Muscle of leg (tissue), 11 donors: ENCODE data around the gene CYSRT1. TPM values are rescaled to one million over a fixed set of nuclear protein-coding genes. Genes with fewer than 3 reads are reported as not detected.

Experiments
- DNase-seq: peaks from one replicate; pipeline ENCODE4 v3.0.0; 2013
- H3K27ac ChIP-seq: one replicate; pipeline ENCODE4 v1.5.1; 2013; ENCODE audit warnings: mild to moderate bottlenecking, low read length, control low read depth
- H3K27me3 ChIP-seq: one replicate; pipeline ENCODE4 v1.6.1; 2013; ENCODE audit warnings: low read length; ENCODE audit not compliant: control insufficient read depth, insufficient read depth
- H3K36me3 ChIP-seq: one replicate; pipeline ENCODE4 v1.6.1; 2013; ENCODE audit warnings: low read length; ENCODE audit not compliant: control insufficient read depth, insufficient read depth
- H3K4me1 ChIP-seq: one replicate; pipeline ENCODE4 v1.6.1; 2013; ENCODE audit warnings: low read length; ENCODE audit not compliant: control insufficient read depth, insufficient read depth
- H3K4me3 ChIP-seq: one replicate; pipeline ENCODE4 v1.5.1; 2013; ENCODE audit warnings: low read length, control low read depth
- H3K9me3 ChIP-seq: replicated peaks from 2 replicates; pipeline ENCODE4 v1.6.1; 2013; ENCODE audit warnings: low read depth, low read length; ENCODE audit not compliant: control insufficient read depth
- WGBS: methylation state at CpG from one replicate; pipeline ENCODE4 v1.1.5; 2013; ENCODE audit warnings: missing lambda C conversion rate; ENCODE audit not compliant: insufficient coverage; 5-methylcytosine and 5-hydroxymethylcytosine counted together
- polyA plus RNA-seq, 8 donors: library from polyadenylated mRNA; unstranded; fragments of 120-200 nt; gene quantifications; one replicate each; pipeline versions ENCODE4 v1.2.1 to v1.2.3, GENCODE V29; 2013; ENCODE audit warnings: inconsistent platforms in 1 of 8, low replicate concordance in 1 of 8; ENCODE audit not compliant: insufficient read length in 8 of 8, insufficient read depth in 1 of 8
- total RNA-seq: library from RNA; stranded (reverse); fragments of 120-200 nt; gene quantifications from one replicate; pipeline ENCODE4 v1.2.4, GENCODE V29; 2013

Gene CYSRT1
- total and polyA plus RNA-seq, 9 donors = 0.18 to 5.6 (median 3.1) TPM

- Histone ChIP-seq H3K36me3 (peaks cover 25% of the 10 kb centered on the region), H3K4me1 (peaks cover 55% of the 10 kb centered on the region), H3K27me3 (no peaks in the 10 kb centered on the region), H3K27ac (no peak overlapping the region), H3K4me3 (no peak overlapping the region), H3K9me3 (no peaks in the 10 kb centered on the region)
- 82% methylated on average over 24 of the region's 25 CpGs for WGBS
- DNase-seq = no peak
Observed at GRCh38 chr9:137245450-137246421, 20.8 kb downstream of the CYSRT1 start.

- Histone ChIP-seq H3K27ac (peak overlapping the region; percentile 40), H3K4me1 (peaks cover 53% of the 10 kb centered on the region)
Observed at GRCh38 chr9:137247135-137247915, 22.4 kb downstream of the CYSRT1 start.

GRCh38 chr9:137247916-137248175 is 22.9 kb downstream of the CYSRT1 start:
- H3K27ac ChIP-seq = peak overlapping the region; percentile 40
- peaks cover 48% of the 10 kb centered on the region for H3K4me1 ChIP-seq
- 60% methylated on average over 2 of the region's 6 CpGs for WGBS
- no peak for DNase-seq
- no peaks in the 10 kb centered on the region for H3K27me3 ChIP-seq
- H3K9me3 ChIP-seq = no peaks in the 10 kb centered on the region
- H3K36me3 ChIP-seq = peaks cover 14% of the 10 kb centered on the region
- no peak overlapping the region for H3K4me3 ChIP-seq

More at GRCh38 chr9:137247135-137247915, 22.4 kb downstream of the CYSRT1 start:
- no peak for DNase-seq
- Histone ChIP-seq H3K36me3 (peaks cover 19% of the 10 kb centered on the region), H3K27me3 (no peaks in the 10 kb centered on the region), H3K4me3 (no peak overlapping the region), H3K9me3 (no peaks in the 10 kb centered on the region)
- 41% methylated on average over 17 of the region's 20 CpGs for WGBS

DNA sequence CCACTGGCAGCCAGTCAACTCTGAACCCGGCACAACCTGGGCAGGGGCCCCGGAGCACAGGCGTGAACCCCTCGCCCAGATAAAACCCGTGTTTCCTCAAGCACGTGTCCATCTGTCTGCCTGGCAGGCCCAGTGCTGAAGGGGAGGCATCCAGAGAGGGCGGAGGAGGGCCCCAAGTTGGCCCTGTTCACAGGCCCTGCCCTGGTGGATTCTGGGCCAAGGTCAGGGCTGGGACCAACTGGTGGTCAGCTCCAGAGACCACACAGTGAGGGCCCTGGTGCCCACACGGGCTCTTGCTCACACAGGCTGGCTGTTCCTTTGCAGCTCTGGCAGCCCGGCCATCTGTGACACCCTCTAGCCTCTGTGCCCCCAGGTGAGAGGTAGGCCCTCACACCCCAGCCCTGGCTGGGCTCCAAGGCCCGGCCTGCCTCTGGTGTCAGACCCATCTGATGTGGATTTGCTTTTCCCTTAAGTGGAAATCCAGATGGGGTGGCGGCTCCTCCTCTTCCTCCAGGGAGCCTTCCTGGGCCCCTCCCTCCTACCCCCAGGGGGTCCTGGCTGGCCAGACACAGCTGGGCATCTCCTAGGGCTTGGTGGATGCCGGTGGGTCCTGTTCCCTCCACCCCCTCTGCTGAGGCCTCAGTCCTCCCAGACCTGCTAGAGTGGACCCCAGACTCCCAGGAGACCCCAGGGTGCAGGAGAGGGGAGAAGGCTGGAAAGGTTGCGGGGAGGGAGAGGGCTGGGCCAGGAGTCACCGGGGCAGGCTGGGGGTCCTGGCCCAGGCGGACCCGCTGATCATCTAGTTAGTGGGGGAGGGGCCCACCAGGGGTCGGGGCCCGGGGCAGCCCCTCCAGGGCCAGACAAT is 25.6 kb downstream of the CYSRT1 start:
- Histone ChIP-seq H3K4me1 (peaks cover 35% of the 10 kb centered on the region), H3K4me3 (no peak overlapping the region), H3K9me3 (no peaks in the 10 kb centered on the region), H3K27me3 (no peaks in the 10 kb centered on the region), H3K27ac (no peak overlapping the region), H3K36me3 (no peaks in the 10 kb centered on the region)
- DNase-seq = no peak
- 59% methylated on average over 13 of the region's 18 CpGs for WGBS

DNA sequence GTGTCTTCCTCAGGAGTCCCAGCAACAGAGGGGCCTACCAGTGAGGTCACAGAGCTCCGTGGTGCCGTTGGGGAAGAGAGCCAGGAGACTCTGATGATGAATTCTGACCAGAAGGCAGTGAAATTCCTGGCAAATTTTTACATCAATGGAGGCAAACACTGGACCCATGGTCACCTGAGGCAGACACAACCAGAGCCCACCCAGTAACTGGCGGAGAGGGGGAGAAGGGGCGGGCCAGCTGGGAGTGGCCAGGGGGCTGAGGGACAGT is 26.2 kb downstream of the CYSRT1 start, which contains the start of gene STPG3:
Gene STPG3, plus strand, starts transcription at position 93 of the 268 bp plus-strand sequence. Its CDS starts 1 bp downstream, at position 94.
- Histone ChIP-seq H3K27me3 (no peaks in the 10 kb centered on the region), H3K27ac (no peak within 1 kb of the TSS), H3K36me3 (peaks cover under 1% of the 10 kb centered on the region), H3K4me1 (peaks cover 39% of the 10 kb centered on the region), H3K4me3 (no peak within 1 kb of the TSS), H3K9me3 (no peaks in the 10 kb centered on the region)
- WGBS = 53% methylated on average over 4 of the region's 4 CpGs
- DNase-seq = no peak

DNA sequence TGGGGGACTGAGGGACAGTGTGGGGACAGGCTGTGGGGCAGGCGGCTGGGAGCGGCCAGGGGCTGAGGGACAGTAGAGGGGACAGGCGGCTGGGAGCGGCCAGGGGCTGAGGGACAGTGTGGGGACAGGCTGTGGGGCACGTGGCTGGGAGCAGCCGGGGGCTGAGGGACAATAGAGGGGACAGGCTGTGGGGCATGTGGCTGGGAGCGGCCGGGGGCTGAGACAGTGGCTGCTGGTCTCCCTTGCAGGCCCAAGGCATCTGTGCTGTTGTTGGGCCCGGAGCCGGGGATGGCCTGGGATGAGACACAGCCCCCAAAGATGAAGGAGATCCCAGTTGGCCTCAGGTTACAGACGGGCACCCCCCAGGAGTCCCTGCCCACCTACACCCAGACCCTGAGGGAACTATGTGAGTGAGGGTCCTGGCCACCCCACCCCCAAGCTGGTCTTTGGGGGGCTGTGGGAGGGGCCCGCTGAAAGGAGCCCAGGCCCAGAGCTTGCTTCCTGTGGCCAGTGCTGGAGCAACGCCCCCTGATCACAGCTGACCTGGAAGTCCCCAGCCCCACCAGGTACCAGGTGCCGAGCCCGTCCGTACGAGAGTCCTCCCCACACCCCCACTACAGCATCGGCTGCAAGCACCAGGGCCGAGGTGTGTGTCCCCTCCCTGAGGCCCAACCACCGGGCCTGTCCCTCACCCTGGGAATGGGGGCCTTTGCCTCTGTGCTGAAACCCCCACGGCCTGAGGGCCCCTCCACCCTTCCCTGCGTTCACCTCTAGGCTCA is 26.7 kb downstream of the CYSRT1 start:
- no peak overlapping the region for H3K27ac ChIP-seq
- H3K27me3 ChIP-seq = no peaks in the 10 kb centered on the region
- no peak for DNase-seq
- WGBS = 82% methylated on average over 13 of the region's 22 CpGs
- H3K4me1 ChIP-seq = peaks cover 42% of the 10 kb centered on the region
- no peaks in the 10 kb centered on the region for H3K9me3 ChIP-seq
- H3K36me3 ChIP-seq = peaks cover 6% of the 10 kb centered on the region
- H3K4me3 ChIP-seq = no peak overlapping the region

DNA sequence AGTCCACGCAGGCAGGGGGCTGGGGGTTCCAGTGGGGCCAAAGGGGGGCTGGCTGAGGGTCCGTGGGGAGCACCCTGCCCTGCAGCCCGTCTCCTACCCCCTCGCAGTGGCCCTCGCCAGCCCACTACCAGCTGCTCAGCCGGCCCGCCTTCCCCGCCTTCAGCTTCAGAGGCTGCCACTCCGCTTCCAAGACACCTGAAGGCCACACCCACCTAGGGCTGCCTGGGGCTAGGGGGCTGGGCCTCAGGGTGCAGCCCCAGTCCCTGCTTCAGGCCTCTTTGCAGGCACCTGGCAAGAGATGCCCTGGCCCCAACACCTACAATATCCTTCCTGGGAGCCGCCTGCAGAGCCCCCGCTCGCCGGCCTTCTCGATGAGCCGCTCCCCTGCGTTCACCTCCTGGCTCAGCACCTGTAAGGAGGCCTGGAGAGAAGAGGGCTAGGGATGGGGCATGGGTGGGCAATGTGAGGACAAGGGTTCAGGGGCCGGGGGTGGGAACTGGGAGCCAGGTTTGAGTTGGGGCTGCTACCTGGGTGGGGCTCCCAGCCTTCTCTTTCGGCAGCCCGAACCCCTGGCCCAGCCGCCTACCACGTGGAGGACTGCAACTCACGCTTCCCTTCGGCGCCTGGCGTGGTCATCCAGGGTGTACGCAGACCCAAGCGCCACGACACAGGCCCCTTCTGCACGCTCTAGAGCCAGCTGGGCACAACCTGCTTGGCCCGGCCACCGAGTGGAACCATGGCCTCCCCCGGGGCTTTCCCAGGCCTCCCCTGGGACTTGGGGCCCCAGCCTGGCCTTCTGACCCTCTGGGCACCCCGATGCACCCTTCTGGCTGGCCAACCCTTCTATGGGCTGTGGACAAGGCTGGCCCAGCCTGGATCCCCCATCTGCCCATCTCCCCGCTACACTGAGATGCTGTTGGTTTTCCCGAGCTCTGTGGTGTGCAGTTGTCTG is 27.9 kb downstream of the CYSRT1 start:
- 65% methylated on average over 25 of the region's 35 CpGs for WGBS
- H3K4me1 ChIP-seq = peaks cover 34% of the 10 kb centered on the region

GRCh38 chr9:137253717-137254623 is 29.0 kb downstream of the CYSRT1 start:
- no peaks in the 10 kb centered on the region for H3K27me3 ChIP-seq
- H3K4me1 ChIP-seq = peaks cover 32% of the 10 kb centered on the region
- 46% methylated on average over 21 of the region's 21 CpGs for WGBS
- peaks cover 15% of the 10 kb centered on the region for H3K36me3 ChIP-seq
- peak overlapping the region; percentile 80 for H3K4me3 ChIP-seq
- no peak overlapping the region for H3K27ac ChIP-seq
- H3K9me3 ChIP-seq = no peaks in the 10 kb centered on the region
- no peak for DNase-seq

More for the DNA sequence above, 27.9 kb downstream of the CYSRT1 start:
- no peak for DNase-seq
- H3K4me3 ChIP-seq = no peak overlapping the region
- no peaks in the 10 kb centered on the region for H3K27me3 ChIP-seq
- H3K36me3 ChIP-seq = peaks cover 12% of the 10 kb centered on the region
- H3K27ac ChIP-seq = no peak overlapping the region
- H3K9me3 ChIP-seq = no peaks in the 10 kb centered on the region
